Astrocyte of the cerebellum (primary cell): ENCODE data around the gene XXYLT1.

Experiments used
- DNase-seq: peaks from one replicate; pipeline ENCODE4 v3.0.0-alpha.2; 2011; ENCODE audit warnings: low read depth
- H3K4me3 ChIP-seq: 2 replicates; pipeline ENCODE4 v1.5.1; 2011; ENCODE audit warnings: mild to moderate bottlenecking, low read depth, low read length, moderate library complexity
- in situ Hi-C: cut with HindIII; loops from 2 replicates; pipeline ENCODE4 v1.10.0; 2017; ENCODE audit warnings: low sequenced_read_pairs
- TF ChIP-seq, protein P1 (sequence below): IDR thresholded peaks from 2 replicates; pipeline ENCODE4 v1.5.1; 2012; ENCODE audit warnings: low read length, low read depth, moderate library complexity, mild to moderate bottlenecking; ENCODE audit errors: missing control alignments

XXYLT1 gene

DNA sequence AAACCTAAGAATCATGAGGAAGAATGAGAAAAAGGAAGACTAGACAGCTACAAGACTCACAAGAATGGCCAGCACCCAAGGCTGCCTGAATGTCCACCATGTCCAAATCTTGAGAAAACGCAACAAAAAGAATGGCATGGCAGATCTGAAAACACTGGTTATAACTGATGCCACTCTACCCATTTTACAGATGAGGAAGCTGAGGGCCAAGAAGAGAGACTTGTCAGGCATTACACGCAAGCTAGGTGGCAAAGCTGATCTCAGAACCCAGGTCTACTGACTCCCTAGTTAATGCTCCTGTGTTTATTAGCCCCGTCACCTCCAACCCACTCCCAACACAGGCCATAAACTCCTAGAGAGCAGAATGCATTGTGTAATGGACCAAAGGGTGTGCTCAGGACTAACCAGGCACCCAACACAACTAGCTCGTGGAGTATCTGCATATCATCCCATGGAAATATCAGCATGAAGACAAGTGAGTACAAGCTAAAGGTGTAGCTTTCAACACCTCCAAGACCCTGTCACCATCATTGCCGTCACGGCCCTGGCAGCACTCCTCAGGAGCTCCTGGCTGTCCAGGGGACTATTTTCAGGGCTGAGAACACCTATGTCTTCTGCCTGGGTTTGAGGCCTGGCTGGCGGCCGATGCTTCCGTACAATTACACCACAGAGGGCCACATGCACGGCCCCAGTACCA lies 111.7 kb downstream of the XXYLT1 start:
- in situ Hi-C loops = no loop called here
- TF ChIP-seq, protein P1, sequence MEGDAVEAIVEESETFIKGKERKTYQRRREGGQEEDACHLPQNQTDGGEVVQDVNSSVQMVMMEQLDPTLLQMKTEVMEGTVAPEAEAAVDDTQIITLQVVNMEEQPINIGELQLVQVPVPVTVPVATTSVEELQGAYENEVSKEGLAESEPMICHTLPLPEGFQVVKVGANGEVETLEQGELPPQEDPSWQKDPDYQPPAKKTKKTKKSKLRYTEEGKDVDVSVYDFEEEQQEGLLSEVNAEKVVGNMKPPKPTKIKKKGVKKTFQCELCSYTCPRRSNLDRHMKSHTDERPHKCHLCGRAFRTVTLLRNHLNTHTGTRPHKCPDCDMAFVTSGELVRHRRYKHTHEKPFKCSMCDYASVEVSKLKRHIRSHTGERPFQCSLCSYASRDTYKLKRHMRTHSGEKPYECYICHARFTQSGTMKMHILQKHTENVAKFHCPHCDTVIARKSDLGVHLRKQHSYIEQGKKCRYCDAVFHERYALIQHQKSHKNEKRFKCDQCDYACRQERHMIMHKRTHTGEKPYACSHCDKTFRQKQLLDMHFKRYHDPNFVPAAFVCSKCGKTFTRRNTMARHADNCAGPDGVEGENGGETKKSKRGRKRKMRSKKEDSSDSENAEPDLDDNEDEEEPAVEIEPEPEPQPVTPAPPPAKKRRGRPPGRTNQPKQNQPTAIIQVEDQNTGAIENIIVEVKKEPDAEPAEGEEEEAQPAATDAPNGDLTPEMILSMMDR = no peak
- no peak overlapping the region for H3K4me3 ChIP-seq
- DNase-seq = no peak

DNA sequence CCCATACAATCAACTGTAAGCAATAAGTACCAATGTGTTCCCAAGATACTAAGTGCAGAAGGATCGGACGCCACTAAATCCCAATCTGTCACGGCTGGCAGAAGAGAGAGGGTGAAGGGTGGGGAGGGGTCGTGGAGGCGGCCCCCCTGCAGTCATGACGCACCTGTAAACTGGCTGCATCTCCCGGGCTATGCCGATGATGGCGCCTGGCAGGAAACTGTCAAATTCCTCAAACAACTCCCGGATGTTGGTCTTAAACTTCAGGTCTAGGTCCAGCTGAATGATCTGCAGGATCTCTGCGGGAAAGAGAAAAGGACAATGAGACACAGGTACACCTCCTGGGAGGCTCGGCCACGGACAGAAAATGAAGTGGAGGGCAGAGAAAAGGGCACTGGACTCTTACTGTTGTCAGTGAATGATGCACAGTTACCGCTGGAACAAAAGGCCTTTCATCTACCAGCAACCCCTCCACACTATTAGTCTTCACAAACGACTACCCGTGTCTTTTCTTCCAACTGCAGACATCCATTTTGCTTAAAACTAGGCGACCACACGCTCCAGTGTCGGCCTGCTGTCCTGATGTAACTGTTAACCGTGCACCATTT lies 114.6 kb downstream of the XXYLT1 start:
- H3K4me3 ChIP-seq = no peak overlapping the region
- in situ Hi-C loops = no loop called here
- DNase-seq = no peak
- TF ChIP-seq, protein P1 = no peak

DNA sequence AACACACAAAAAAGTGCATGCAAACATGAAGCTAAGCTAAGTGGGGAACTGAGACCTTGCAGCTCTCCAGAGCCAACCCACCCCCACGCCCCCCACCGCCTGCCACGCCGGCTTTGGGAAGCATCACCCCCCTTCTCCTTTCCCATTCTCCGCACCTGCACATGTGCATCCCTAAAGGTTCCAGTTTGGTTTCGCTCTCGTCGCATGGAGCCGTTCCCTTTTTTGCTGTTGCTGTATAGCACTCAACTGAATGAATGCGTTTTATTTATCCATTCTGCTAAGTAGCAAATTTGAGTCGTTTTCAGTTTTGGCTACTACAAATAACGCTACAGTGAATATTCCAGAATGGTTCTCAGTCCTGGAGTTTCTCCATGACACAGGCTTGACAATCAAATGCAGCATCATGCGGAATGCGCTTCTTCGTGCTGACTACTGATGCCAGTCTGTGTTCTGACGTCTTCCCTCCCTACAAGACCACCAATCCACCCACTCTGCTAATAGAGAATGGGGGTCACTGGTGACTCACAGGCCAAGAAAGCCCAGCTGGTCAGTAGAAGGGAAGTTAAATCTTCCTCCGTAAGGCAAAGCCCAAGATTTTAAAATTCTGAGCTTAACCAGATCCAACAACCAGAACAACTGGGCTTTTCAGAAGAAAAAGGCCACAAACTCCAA lies 115.3 kb downstream of the XXYLT1 start:
- no peak overlapping the region for H3K4me3 ChIP-seq
- TF ChIP-seq, protein P1 = no peak
- no peak for DNase-seq
- in situ Hi-C loops = no loop called here

DNA sequence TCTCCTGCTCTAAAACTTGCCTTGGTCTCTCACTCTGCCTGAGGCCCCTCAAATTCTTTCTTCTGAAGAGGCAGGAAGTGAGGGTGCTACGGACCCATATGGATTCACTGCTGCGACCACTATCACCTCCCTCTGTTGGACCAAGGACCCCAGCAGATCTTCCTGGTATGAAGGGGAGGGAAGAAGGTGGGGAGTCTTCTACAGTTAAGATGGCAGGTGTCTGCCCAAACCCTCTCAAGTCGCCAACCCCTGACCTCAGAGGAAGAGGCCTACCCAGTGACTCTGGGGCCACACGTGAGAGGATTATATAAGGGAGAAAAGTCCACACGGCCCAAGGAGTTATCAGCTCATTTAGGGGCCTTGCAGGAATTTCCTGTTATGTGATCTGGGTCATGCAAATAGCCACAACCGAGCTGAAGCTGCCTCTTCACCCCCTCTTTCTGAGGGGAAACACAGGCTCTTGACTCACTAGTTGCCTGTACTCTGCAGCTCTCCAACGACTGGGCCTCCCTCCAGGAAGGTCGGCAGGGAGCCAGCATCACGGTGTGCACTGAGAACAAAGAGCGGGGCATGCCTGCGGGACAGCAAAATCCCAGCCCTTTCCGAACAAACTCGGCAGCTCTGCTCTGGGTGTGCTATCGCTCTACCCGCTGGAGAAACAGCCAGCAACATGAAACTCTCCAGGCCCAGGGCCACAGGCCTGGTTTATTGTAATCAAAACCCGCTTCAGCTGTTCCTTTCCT lies 116.0 kb downstream of the XXYLT1 start:
- DNase-seq = peak; percentile 97
- TF ChIP-seq, protein P1 = no peak
- no peak overlapping the region for H3K4me3 ChIP-seq
- in situ Hi-C loops = no loop called here

DNA sequence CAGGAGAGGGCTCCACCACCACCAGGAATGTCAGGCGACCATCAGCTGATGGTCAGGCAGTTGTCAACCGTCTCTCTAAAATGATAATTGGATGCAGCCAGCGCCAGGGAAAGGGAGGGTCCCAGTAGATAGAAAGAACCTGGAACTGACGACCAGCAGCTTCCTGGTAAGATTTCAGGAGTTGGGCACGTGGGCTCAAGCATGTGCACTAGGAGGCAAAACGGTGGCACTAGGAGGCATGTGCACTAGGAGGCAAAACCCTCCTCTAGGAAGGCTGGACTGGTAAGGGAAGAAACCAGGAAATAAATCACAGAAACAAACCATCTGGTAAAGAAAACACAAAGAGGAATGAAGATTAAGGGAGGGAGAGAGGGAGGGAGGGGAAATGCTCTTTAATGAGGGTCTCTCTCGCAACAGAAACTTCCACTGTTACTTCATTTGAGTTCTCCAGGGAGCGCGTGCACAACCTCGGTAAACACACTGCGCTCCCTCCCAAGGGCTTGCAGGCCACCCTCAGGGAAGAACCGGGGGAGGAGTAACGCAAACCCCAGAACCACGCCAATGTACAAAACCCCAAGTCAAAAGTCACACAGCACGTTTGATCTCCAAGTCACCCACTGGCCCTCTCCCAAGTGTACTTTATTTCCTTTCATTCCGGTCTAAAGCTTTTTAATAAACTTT lies 116.7 kb downstream of the XXYLT1 start:
- H3K4me3 ChIP-seq = no peak overlapping the region
- in situ Hi-C loops = no loop called here
- TF ChIP-seq, protein P1 = no peak
- DNase-seq = no peak

DNA sequence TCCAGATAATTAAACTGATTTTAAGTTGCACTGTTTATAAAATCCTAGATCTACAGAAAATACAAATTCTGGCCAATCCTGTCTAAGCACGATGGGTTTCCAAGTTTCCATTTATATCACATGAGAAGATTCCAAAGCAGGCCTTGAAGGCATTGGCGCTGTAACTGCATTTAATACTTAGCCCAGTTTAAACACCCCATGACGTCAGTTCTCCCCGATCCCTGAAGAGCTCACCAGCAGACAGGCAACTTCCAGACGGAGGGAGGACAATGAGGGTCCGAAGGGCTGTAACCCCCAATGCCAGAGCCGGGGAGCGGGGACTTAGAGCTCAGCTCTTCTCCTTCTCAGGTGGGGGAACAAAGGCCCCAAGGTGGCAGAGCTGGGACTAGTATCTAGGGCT lies 117.3 kb downstream of the XXYLT1 start:
- no peak overlapping the region for H3K4me3 ChIP-seq
- TF ChIP-seq, protein P1 = no peak
- DNase-seq = no peak
- in situ Hi-C loops = no loop called here
